WTC11 (cell line): ENCODE data around the gene GNAS.

ENCODE experiments used
- ATF3 ChIP-seq: sonication (generic); formaldehyde crosslinking; conservative IDR thresholded peaks from 2 replicates; pipeline ENCODE4 v1.8.1; 2022; ENCODE audit warnings: mild to moderate bottlenecking, missing genetic modification reagents
- ATF6 ChIP-seq: sonication (generic); formaldehyde crosslinking; IDR thresholded peaks from 2 replicates; pipeline ENCODE4 v1.8.1; 2023; ENCODE audit warnings: mild to moderate bottlenecking, missing genetic modification reagents
- CBFB ChIP-seq: sonication (generic); formaldehyde crosslinking; IDR thresholded peaks from 2 replicates; pipeline ENCODE4 v1.8.1; 2022; ENCODE audit warnings: mild to moderate bottlenecking, low read depth, missing genetic modification reagents
- CREB1 ChIP-seq: sonication (generic); formaldehyde crosslinking; IDR thresholded peaks from 2 replicates; pipeline ENCODE4 v1.8.0; 2023; ENCODE audit warnings: mild to moderate bottlenecking, missing genetic modification reagents
- CREM ChIP-seq: sonication (generic); formaldehyde crosslinking; IDR thresholded peaks from 2 replicates; pipeline ENCODE4 v1.8.1; 2022; ENCODE audit warnings: mild to moderate bottlenecking, missing genetic modification reagents, moderate library complexity
- CTCF ChIP-seq: fragments of 200-600 bp; IDR thresholded peaks from 2 replicates; pipeline ENCODE4 v1.8.0; 2022; ENCODE audit warnings: antibody characterized with exemption
- ELF4 ChIP-seq: sonication (generic); formaldehyde crosslinking; IDR thresholded peaks from 2 replicates; pipeline ENCODE4 v1.8.1; 2022; ENCODE audit warnings: low read depth, mild to moderate bottlenecking, moderate library complexity, missing genetic modification reagents
- FOXP4 ChIP-seq: sonication (generic); formaldehyde crosslinking; IDR thresholded peaks from 2 replicates; pipeline ENCODE4 v1.8.0; 2022; ENCODE audit warnings: mild to moderate bottlenecking, missing genetic modification reagents
- GABPB1 ChIP-seq: sonication (generic); formaldehyde crosslinking; IDR thresholded peaks from 2 replicates; pipeline ENCODE4 v1.8.1; 2023; ENCODE audit warnings: mild to moderate bottlenecking, missing genetic modification reagents
- HMGA2 ChIP-seq: fragments of 250-450 bp; sonication (Bioruptor Pico); IDR thresholded peaks from 2 replicates; pipeline ENCODE4 v1.4.0; 2021; ENCODE audit warnings: mild to moderate bottlenecking, moderate library complexity
- NFYB ChIP-seq: sonication (generic); formaldehyde crosslinking; conservative IDR thresholded peaks from 2 replicates; pipeline ENCODE4 v1.8.0; 2022; ENCODE audit warnings: low read depth, missing genetic modification reagents
- NR2C2 ChIP-seq: sonication (generic); formaldehyde crosslinking; IDR thresholded peaks from 2 replicates; pipeline ENCODE4 v1.8.0; 2022; ENCODE audit warnings: mild to moderate bottlenecking, missing genetic modification reagents
- NR3C1 ChIP-seq: sonication (generic); formaldehyde crosslinking; conservative IDR thresholded peaks from 2 replicates; pipeline ENCODE4 v1.8.1; 2023; ENCODE audit warnings: low read depth, mild to moderate bottlenecking, missing genetic modification reagents
- USF2 ChIP-seq: sonication (generic); formaldehyde crosslinking; IDR thresholded peaks from 2 replicates; pipeline ENCODE4 v1.8.1; 2023; ENCODE audit warnings: mild to moderate bottlenecking, missing genetic modification reagents, moderate library complexity

GRCh38 chr20:58807801-58808200, 44.7 kb upstream of the GNAS start:
- TF ChIP-seq ELF4 (CRISPR knock-in tag) (no peak), CTCF (no peak), ATF6 (CRISPR knock-in tag) (no peak), NFYB (CRISPR knock-in tag) (no peak), FOXP4 (CRISPR knock-in tag) (no peak), USF2 (CRISPR knock-in tag) (no peak), NR2C2 (CRISPR knock-in tag) (no peak), CREB1 (CRISPR knock-in tag) (no peak), CBFB (CRISPR knock-in tag) (no peak), GABPB1 (CRISPR knock-in tag) (no peak), ATF3 (CRISPR knock-in tag) (no peak), NR3C1 (CRISPR knock-in tag) (no peak), HMGA2 (CRISPR knock-in tag) (no peak), CREM (no peak)
